ENCODE measurements around the gene WNT3.
A peak's percentile ranks its signal among the peaks of the same experiment; 100 is the strongest.
"Not testable (repeated sequence)": the region's sequence is repeated elsewhere in the genome, so short reads cannot be mapped to it uniquely, and the experiment has no call there.

WNT3 gene

DNA sequence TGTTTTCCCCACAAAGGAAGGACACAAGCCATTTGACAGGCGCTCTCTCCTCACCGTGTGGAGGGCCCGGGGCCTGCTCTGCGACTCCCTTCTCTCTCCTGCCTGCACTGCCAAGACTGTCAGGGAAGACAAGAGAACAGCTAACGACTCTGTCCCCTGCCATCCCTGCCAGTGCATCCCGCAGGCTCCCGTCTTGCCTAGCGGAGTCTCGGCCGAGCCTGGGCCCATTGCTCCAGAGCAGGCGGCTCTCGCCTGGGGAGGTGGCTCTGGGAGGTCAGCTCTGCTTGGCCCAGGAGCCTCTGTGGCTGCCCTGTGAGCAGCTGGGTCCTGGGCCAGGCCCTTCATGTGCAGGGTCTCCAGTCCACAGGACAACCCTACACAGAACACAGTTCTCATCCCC lies 53.0 kb downstream of the WNT3 start:
- DNase-seq (ENCODE audit: low read depth, low spot score) = no peak

DNA sequence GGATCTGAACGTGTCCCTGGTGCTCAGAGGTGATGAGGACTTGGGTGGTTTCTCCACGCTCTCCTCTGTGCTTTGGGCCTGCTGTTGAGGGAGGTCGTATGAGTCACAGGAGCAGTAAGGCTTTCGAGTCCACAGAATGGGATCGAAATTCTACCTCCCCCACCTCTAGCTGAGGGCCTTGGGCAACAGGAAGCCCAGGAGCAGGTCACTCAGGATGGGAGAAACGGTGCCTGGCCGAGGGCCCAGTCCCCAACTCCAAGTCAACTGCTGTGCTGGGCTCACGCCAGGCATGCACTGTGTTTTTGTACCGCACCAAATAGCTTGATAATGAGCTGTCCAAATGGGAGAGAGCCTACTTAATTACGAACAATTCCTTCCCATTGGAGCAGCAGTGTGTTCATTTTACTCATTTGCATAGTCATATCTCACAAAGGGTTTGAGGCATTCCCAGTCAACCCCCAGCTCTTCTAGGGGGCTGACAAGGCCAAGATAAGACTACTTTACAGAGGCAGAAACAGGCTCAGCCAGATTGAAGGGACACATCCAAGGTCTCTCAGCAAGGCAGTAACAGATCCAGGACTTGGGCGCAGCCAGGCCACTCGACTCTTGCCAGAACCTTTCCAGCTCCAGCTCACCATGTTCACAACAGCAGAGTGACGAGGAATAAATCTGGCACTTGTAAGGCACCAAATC lies 53.6 kb downstream of the WNT3 start:
- peak; percentile 56 for DNase-seq (ENCODE audit: low read depth, low spot score)

DNA sequence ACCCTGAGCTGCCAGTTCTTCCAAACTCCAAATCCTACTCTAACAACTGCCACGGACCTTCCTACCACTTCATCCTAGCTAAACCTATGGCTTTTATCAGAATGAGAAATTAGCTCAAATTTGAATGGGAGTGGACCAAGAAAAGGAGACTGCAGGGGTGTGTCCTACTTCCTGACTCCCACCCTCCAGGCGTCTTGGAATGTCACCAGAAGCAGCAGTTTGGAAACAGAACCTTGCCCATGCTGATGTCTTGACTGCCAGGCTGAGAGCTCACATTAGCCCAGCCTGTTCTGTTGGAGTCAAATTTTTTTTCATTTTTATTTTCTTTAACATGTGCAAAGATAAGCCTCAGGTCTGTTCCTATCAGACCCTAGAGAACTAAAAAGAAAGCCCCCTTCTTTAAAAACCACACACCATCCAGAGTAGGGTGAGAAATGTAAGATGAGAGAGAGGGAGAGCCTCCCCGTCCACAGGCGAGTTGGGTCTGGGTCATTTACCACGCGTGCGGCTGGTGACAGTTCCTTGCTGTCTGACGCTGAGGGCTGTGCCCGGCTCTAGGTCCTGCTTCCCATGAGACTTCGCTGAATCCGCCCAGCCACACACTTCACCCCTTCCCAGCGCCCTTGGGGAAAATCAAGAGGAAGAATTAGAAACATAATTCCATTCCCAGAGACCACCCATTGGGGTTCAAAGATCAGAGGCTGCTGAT lies 54.3 kb downstream of the WNT3 start:
- no peak for DNase-seq (ENCODE audit: low read depth, low spot score)

DNA sequence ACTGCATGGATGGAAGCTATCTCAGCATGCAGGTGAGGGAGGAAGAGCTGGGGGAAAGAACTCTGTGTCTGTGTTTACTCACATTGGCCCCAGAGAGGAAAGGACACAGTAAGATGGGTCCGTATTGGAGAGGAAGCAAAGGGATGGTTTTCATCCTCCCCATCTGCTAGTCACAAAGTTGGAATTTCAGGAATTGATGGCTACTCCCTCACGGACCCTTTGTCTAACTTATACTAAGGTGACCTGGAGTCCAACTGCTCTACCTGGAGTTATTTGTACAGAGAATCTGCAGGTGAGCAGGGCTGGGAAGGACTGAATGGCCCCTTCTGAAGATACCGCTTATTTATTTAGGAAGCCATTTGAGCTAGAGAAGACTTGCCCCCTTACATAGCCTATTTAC lies 55.1 kb downstream of the WNT3 start:
- DNase-seq (ENCODE audit: low read depth, low spot score) = no peak

DNA sequence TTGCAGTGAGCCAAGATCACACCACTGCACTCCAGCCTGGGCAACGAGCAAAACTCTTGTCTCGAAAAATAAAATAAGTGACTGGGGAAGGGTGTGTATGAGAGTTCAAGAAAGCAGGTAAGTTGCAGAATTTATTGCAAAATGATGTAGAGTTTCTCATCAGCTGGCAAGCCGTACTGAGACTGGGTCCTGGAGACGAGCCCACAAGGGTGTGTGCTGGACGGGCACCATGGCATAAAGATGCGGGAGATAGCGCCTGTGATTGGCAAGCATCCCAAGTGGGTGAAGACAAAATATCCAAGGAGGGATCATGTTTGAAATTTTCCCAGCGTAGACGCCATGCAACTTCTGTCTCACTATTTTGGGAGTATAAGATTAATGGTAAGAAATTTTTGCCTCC lies 59.4 kb downstream of the WNT3 start:
- no peak for DNase-seq (ENCODE audit: low read depth, low spot score)

DNA sequence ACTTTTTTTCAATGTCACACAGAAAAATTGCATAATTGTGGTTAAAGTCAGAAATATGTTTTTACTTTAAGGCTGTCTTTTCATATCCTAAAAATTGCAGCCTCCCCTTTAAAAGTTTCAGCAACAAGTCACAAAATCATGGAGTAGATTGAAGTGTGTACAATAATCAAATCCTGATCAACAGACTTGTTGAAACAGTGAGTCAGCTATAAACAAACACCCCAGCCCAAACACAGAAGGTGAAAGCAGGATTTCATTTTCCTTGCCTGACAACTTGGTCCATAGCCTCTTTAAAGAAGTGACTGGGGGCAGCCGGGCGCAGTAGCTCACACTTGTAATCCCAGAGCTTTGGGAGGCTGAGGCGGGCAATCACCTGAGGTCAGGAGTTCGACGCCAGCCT lies 59.9 kb downstream of the WNT3 start:
- no peak for DNase-seq (ENCODE audit: low read depth, low spot score)

DNA sequence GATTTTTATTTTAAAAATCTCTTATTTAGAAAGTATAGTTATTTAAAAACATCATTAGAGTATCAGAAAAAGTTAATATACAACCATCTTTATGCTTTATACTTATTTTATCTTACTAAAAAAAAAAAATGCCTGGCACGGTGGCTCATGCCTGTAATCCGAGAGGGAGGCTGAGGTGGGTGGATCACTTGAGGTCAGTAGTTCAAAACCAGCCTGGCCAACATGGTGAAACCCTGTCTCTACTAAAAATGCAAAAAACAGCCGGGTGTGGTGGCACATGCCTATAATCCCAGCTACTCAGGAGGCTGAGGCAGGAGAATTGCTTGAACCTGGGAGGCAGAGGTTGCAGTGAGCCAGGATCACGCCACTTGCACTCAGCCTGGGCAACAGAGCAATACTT lies 60.9 kb downstream of the WNT3 start:
- not testable (repeated sequence) for DNase-seq (ENCODE audit: low read depth, low spot score)

DNA sequence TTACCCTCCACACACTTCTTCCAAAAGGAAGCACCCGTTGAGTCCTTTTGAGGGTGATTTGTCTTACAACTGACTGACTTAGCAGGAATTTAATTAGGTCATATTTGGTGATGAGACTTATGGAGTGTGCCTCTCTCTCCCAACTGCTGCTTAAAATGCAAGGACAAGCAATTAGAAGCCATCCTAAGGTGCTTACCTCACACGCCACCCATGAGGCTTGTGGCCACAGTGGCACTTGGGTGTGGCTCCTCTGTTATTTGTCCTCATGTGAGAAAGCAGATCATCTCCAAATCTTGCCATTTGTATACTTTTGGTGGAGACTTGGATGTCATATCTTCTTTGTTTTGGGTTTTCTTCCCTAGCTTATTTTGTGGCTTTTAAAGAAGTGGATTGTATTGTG lies 61.6 kb downstream of the WNT3 start:
- DNase-seq (ENCODE audit: low read depth, low spot score) = no peak

DNA sequence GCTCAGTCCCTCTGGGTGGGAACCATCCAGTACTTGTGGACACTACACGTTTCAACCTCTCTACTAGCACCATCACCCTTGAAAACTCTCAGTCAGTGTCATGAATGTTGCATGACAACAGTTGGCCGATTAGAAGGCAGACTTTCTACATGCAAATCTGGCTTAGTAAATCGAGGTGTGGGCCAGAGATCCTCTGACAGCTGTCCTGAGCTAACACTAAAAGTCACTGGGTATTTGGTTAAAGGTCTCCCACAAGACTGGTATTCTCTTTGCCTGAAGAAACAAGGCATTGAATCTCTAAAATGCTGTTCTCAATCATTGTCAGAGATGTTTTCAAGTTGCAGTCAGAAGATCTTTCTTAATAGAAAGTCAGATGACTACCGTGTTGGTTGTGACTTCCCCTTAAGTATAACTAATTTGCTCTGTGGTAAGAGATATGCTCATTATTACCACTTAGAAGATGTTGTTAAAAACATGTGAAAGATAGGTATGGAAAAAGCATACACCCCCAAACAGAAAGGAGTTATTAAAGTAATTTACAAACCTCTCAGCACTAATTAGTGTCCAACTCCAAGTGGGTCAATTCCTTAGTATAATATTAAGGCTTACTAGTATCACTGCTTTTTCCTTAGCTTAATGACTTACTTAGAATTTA lies 62.3 kb downstream of the WNT3 start:
- no peak for DNase-seq (ENCODE audit: low read depth, low spot score)

DNA sequence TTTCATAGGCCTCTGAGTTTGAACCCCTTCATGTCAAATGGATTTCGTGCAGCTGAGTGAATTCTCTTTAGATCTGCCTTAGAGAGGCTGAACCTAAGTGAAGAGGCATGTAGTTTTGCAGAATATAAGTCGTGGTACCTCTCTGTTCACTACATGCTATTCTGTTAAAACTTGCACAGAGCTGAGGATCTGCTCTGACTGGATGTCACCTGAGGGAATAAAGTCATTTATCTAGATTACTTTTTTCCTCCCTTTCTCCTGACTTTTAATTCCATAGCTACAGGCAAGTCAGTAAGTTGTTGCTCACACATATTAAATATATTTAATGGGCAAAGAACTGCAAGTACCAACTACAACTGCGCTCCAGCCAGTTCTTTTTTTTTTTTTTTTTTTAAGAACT lies 64.7 kb downstream of the WNT3 start:
- no peak for DNase-seq (ENCODE audit: low read depth, low spot score)

DNA sequence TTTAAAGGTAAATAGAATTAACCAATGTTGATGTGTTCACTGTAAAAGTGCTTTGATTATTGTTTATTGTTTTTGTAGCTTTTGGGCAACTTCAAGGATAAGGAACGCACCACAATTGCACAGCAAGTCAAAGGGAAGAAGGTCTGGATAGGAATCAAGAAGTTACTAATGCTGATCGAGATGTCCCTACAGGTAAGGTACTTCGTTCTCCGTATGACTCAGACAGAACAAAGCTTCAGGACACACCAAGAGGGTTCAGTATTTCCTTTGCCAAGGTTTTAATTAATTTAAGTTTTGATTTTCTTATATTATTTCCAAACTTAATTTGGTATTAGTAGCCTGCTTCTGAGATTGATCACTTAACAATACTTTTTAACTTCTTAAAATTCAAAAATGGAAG lies 67.1 kb downstream of the WNT3 start:
- DNase-seq (ENCODE audit: low read depth, low spot score) = no peak

DNA sequence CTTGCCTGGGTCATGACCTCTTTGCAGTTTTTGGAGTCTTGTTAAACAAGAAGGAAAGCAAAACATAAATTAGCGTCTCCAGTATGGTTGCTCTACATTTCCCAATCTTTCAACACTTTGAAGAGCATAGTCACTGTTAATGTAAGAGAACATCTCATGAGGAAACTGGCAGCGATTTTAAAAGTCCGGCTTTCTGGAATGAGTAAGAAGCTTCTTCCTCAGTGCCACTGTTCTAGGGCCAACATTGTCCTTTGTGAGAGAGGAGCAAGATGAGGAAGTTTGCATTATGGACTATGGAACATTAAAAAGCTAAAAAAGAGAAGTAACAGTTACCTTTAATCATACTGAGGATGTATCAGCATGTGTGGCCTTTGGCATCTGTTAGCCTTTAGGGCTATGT lies 73.1 kb downstream of the WNT3 start:
- no peak for DNase-seq (ENCODE audit: low read depth, low spot score)

DNA sequence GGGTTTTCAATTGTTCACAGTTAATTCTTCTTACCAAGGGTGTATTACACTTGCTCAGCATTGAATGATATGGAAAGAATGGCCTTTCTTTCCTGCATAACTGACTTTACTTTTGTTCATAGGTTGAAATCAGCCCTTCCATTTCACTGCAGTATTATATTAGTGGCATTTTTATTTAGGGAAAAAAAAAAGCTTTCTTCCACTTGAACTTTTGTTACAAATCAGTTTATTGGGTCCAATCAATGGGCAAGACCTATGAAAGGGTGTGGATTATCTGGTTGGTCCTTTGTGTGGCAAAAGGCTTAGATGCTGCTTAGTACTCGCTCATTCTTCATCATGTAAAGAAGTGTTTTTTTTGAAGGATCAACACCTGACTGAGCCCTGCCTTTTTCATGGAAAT lies 74.1 kb downstream of the WNT3 start:
- DNase-seq (ENCODE audit: low read depth, low spot score) = no peak

DNA sequence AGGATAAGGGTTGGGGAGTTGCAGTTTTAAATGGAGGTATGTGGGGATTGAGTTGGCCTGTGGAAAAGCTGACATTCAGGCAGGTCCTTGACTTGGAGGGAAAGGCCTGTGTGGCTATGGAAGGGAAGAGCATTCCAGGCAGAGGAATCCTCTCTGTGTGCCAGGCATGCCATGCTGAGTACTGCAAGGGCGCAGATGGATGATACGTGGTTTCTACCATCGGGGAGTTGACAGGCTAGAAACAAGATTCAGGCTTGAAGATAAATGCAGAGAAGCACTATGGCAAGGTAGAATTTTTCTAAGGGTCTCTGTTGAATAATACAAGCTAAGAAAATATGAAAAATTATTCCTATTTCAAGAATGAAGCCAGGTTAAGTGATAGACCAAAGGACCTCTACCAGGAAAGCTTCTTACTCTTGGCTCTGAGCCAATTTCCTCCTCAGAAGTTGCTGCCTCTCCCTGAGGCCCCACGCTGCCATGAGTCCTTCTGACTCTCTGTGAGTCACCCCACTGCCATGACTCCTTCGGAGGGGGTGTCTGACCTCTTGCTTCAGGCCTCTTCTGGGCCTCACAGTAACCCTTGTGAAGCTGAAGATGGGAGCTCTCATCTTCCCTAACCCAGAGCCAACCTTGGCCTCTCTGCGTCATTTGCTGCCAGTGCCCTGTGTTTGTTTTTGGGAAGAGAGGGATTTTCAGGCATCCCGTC lies 75.8 kb downstream of the WNT3 start:
- DNase-seq (ENCODE audit: low read depth, low spot score) = no peak

DNA sequence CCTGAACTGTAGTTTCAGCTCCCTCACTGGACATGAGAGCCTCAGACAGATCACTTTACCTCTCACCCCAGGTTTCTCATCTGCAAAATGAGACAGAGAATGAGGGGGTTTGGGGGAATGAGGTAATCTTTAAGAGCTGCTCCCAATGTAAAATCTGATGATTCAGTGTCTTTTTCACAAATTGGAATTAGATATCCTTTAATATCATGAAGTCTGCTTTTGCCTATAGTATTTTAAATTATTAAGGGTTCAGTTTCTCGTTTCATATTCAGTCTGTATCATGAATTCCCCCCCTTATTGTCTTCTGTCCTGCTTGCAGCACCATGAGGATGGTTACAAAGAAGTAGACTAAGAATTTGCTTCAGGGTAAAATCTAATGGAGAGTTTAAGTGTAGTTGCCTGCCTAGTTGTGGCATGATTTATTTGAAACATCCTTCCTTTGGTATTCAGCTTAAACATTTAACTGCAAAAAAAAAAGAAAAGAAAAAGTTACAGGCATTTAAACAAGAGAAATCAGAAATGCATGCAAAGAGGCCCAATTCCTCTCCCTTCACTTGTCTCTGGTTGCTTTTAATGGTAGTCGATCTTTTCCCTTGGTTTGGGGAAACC lies 77.3 kb downstream of the WNT3 start:
- DNase-seq (ENCODE audit: low read depth, low spot score) = no peak

DNA sequence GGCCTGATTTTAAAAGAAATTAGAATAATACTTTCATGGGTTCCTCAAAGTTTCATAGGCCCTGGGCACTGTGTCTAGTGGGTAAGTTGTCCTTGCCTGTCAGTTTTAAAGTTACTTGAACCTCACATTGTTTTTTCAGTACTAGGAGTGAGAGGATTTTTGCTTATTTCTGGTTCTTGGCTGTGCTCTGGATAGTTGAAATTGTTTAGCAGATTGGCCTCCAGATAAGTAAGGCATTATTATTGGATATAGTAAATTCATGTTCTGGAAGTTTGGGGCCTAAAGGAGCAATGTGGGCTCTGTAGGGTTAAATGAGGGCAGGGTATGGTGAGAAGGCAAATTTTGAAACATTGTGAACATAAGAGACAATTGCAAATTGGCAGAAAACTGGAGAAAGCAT lies 78.5 kb downstream of the WNT3 start:
- no peak for DNase-seq (ENCODE audit: low read depth, low spot score)

DNA sequence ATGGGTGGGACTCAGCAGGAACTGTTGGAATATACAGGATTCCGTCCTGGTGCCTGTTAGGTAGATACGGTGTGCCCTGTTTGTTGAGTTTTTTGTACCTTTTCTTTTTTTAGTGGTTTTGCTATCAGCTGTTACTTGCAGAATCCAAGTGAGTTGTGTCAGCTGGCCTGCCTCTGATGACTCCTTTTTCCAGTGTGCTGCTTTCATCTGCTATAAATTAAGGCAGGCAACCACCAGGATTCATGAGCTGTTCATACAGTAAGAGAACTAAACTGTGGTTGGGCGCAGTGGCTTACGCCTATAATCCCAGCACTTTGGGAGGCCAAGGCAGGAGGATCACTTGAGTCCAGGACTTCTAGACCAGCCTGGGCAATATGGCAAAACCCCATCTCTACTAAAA lies 79.9 kb downstream of the WNT3 start:
- DNase-seq (ENCODE audit: low read depth, low spot score) = no peak

DNA sequence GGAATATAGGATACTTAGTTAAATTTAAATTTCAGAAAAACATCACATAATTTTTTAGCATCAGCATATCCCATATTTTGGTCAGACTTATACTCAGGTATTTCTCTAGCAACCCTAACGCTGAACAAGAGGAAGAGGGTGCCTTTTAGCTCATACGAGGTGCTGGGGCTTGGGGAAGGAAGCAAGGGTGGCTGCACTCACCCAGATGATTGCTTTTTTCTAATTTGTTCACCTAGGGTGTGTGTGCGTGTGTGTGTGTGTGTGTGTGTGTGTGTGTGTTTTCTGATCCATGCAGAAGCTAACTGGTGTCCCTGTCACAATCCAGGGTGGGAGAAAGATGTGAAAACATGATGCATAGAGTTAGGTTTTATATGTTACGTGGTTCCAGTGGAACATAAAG lies 81.2 kb downstream of the WNT3 start:
- DNase-seq (ENCODE audit: low read depth, low spot score) = no peak

DNA sequence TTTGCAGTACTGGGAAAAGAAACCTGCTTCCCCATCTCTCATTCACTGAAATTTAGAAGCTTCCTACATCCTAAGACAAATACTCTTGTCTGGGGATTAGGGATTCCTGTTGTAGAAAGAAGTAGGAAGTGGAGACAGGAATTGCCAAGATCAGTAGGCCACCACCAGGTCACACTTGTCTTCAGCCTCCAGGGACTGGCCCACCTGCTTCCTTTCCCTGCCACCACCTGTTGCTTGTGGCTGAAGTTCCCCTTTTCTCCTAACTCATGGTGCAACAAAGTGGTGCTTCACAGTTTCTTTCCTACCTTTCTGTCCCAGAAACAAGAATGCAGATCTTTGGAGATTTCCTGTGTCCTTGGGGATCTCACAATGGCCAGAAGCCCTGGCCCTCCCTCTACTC lies 82.4 kb downstream of the WNT3 start:
- no peak for DNase-seq (ENCODE audit: low read depth, low spot score)

DNA sequence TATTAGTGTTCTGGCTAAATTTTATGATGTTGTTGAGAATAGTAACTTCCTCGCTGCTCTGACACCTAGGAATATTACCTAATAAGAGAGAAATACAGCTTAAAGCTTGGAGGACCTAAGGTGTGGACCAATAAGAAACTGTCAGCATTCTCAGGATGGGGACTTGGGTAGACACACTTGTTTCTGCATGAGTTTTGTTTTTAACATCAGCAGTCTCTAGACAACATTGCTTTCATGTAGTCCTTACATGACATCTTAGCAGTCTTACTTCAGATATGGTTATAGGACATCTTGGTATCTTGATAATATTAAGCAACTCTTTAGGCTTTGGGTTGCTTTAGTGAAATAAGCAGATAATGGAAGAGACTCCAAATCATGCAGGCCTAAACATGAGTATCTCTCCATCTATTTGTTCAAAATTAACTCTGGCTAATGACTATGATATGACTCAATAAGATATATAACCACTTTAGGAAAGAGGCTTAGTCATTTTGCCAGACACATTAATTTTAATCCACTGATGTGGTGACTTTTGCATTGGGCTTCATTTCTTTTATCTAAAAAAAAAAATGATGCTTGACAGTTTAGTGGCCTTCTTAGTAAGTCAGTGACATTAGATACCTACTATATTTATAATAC lies 84.5 kb downstream of the WNT3 start:
- no peak for DNase-seq (ENCODE audit: low read depth, low spot score)

DNA sequence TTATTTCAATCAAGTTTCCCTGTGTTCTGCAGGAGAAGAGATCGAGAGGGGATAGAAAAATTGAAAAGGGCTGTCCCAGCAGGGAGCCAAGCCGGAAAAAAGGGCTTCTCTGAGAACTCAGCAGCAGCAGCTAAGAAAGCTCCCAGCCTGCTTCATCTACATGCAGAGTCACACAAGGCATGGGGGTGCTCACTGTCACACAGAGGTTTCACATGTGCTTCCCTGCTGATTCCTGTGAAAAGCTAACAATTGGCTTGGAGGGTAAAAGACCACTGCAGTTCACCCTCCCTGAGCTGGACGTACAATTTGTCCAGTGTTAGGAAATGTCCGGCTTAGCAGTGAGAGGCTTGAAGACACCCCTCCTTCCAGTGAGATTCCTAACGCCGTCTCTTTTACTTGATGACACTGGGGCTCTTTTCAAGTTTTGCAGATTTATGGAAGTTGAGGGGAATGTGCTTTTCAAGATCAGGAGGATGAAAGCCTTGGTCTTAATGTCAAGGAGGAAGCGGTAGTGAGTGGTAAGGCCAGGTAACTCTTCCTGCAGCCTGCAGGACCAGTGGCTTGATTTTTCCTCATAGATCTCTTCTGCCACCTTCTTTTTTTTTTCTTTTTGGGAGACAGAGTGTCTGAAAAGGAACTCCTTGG lies 85.6 kb downstream of the WNT3 start:
- DNase-seq (ENCODE audit: low read depth, low spot score) = peak; percentile 69
